ENCODE data around the gene DNAH8. TPM values are rescaled to one million over a fixed set of nuclear protein-coding genes. Genes with fewer than 3 reads are reported as not detected.

Gene DNAH8
- total and polyA plus RNA-seq, 2 experiments from 2014 or later, result 0.03 to 0.15 TPM

GRCh38 chr6:38837101-38837500, 122.0 kb downstream of the DNAH8 start:
- no peak overlapping the region for H3K4me3 ChIP-seq
- H2AFZ ChIP-seq, result no peak overlapping the region
- H3K36me3 ChIP-seq (replicated peaks; ENCODE audit: insufficient read depth, low read depth), result no peaks in the 10 kb centered on the region
- WGBS (ENCODE audit: low lambda C conversion rate, missing lambda C conversion rate), result 85% methylated on average over 3 of the region's 3 CpGs
- H4K20me1 ChIP-seq (ENCODE audit: insufficient read depth, poor library complexity, severe bottlenecking), result no peaks in the 10 kb centered on the region
- H3K79me2 ChIP-seq, result no peaks in the 10 kb centered on the region
- H3K27ac ChIP-seq, result no peak overlapping the region
- no peak for DNase-seq (ENCODE audit: low spot score)
- no peaks in the 10 kb centered on the region for H3K9me2 ChIP-seq (replicated peaks; ENCODE audit: insufficient read depth)
- no peaks in the 10 kb centered on the region for H3K27me3 ChIP-seq
- H3K4me2 ChIP-seq, result no peak overlapping the region
- no peaks in the 10 kb centered on the region for H3K4me1 ChIP-seq (ENCODE audit: insufficient read depth)
- H3K9me3 ChIP-seq (ENCODE audit: low read depth), result no peaks in the 10 kb centered on the region
- TF ChIP-seq EZH2phosphoT487 (IDR thresholded peaks at IDR 0.05; ENCODE audit: low read depth, severe bottlenecking, unreplicated experiment), result no peak
- no peak for TF ChIP-seq EZH2 (IDR thresholded peaks at IDR 0.05; ENCODE audit: borderline replicate concordance)
- no peak for TF ChIP-seq CTCF (IDR thresholded peaks at IDR 0.05; ENCODE audit: poor library complexity)

- 87% methylated on average over 3 of the region's 3 CpGs for WGBS (ENCODE audit: low lambda C conversion rate, missing lambda C conversion rate)
These were observed 128.7 kb downstream of the DNAH8 start for GRCh38 chr6:38843798-38844197.

GRCh38 chr6:38845931-38846330, 130.8 kb downstream of the DNAH8 start:
- 78% methylated on average over 3 of the region's 3 CpGs for WGBS (ENCODE audit: low lambda C conversion rate, missing lambda C conversion rate)
- TF ChIP-seq CTCF (IDR thresholded peaks at IDR 0.05; ENCODE audit: poor library complexity) (no peak), EZH2 (IDR thresholded peaks at IDR 0.05; ENCODE audit: borderline replicate concordance) (no peak), EZH2phosphoT487 (IDR thresholded peaks at IDR 0.05; ENCODE audit: low read depth, severe bottlenecking, unreplicated experiment) (no peak)
- DNase-seq (ENCODE audit: low spot score), result no peak
- Histone ChIP-seq H3K9me2 (replicated peaks; ENCODE audit: insufficient read depth) (no peaks in the 10 kb centered on the region), H3K4me1 (ENCODE audit: insufficient read depth) (no peaks in the 10 kb centered on the region), H3K79me2 (no peaks in the 10 kb centered on the region), H3K27me3 (no peaks in the 10 kb centered on the region), H3K9me3 (ENCODE audit: low read depth) (no peaks in the 10 kb centered on the region), H3K36me3 (replicated peaks; ENCODE audit: insufficient read depth, low read depth) (no peaks in the 10 kb centered on the region), H4K20me1 (ENCODE audit: insufficient read depth, poor library complexity, severe bottlenecking) (no peaks in the 10 kb centered on the region), H3K4me3 (no peak overlapping the region), H2AFZ (no peak overlapping the region), H3K27ac (no peak overlapping the region), H3K4me2 (no peak overlapping the region)

More at GRCh38 chr6:38843798-38844197, 128.7 kb downstream of the DNAH8 start:
- no peak for DNase-seq (ENCODE audit: low spot score)
- no peak overlapping the region for H3K4me2 ChIP-seq
- H3K9me3 ChIP-seq (ENCODE audit: low read depth), result no peaks in the 10 kb centered on the region
- H3K36me3 ChIP-seq (replicated peaks; ENCODE audit: insufficient read depth, low read depth), result no peaks in the 10 kb centered on the region
- TF ChIP-seq EZH2phosphoT487 (IDR thresholded peaks at IDR 0.05; ENCODE audit: low read depth, severe bottlenecking, unreplicated experiment) (no peak), CTCF (IDR thresholded peaks at IDR 0.05; ENCODE audit: poor library complexity) (no peak), EZH2 (IDR thresholded peaks at IDR 0.05; ENCODE audit: borderline replicate concordance) (no peak)
- no peaks in the 10 kb centered on the region for H4K20me1 ChIP-seq (ENCODE audit: insufficient read depth, poor library complexity, severe bottlenecking)
- H3K4me3 ChIP-seq, result no peak overlapping the region
- H3K4me1 ChIP-seq (ENCODE audit: insufficient read depth), result no peaks in the 10 kb centered on the region
- no peak overlapping the region for H2AFZ ChIP-seq
- H3K27ac ChIP-seq, result no peak overlapping the region
- no peaks in the 10 kb centered on the region for H3K27me3 ChIP-seq
- H3K79me2 ChIP-seq, result no peaks in the 10 kb centered on the region
- H3K9me2 ChIP-seq (replicated peaks; ENCODE audit: insufficient read depth), result no peaks in the 10 kb centered on the region

GRCh38 chr6:38846361-38846760, 131.2 kb downstream of the DNAH8 start:
- no peaks in the 10 kb centered on the region for H3K79me2 ChIP-seq
- H2AFZ ChIP-seq, result no peak overlapping the region
- no peaks in the 10 kb centered on the region for H3K27me3 ChIP-seq
- no peak overlapping the region for H3K4me2 ChIP-seq
- H3K27ac ChIP-seq, result no peak overlapping the region
- no peaks in the 10 kb centered on the region for H3K9me2 ChIP-seq (replicated peaks; ENCODE audit: insufficient read depth)
- H3K4me3 ChIP-seq, result no peak overlapping the region
- no peak for DNase-seq (ENCODE audit: low spot score)
- no peaks in the 10 kb centered on the region for H3K9me3 ChIP-seq (ENCODE audit: low read depth)
- no peaks in the 10 kb centered on the region for H3K36me3 ChIP-seq (replicated peaks; ENCODE audit: insufficient read depth, low read depth)
- no peaks in the 10 kb centered on the region for H3K4me1 ChIP-seq (ENCODE audit: insufficient read depth)
- WGBS (ENCODE audit: low lambda C conversion rate, missing lambda C conversion rate), result 73% methylated on average over 3 of the region's 3 CpGs
- TF ChIP-seq EZH2 (IDR thresholded peaks at IDR 0.05; ENCODE audit: borderline replicate concordance) (no peak), CTCF (IDR thresholded peaks at IDR 0.05; ENCODE audit: poor library complexity) (no peak), EZH2phosphoT487 (IDR thresholded peaks at IDR 0.05; ENCODE audit: low read depth, severe bottlenecking, unreplicated experiment) (no peak)
- H4K20me1 ChIP-seq (ENCODE audit: insufficient read depth, poor library complexity, severe bottlenecking), result no peaks in the 10 kb centered on the region
